Activated T-cell treated with anti-CD3 and anti-CD28 coated beads for 4 hours (primary cell): Measurements from ENCODE around the gene RITA1.

Experiments used
- DNase-seq: peaks from one replicate; pipeline ENCODE4 v3.0.0-alpha.2; 2020

The RITA1 gene

DNA sequence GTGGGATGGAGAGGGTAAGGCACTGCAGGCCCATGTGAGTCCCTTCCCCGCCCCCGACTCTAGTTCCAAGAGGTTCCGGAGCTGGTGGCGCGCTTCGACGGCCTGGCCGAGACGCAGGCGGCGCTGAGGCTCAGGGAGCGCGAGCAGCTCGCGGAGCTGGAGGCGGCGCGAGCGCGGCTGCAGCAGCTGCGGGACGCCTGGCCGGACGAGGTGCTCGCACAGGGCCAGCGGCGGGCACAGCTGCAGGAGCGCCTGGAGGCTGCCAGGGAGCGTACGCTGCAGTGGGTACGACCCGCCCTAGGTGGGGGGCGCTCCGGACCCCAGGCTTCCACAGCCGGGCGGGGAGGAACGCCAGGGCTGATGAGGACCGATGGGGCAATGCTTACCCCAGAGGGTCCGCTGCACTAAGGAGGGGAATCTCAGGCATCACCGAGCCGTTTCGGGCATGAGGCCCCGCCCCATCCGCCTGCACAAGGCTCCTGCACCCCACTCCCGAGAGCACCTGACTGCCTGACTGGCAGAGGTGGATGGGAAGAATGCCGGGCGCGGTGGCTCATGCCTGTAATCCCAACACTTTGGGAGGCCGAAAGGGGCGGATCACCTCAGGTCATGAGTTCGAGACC, 31.1 kb upstream of the RITA1 start:
- DNase-seq, result no peak

GRCh38 chr12:113155060-113155459, 30.5 kb upstream of the RITA1 start:
- no peak for DNase-seq

GRCh38 chr12:113155646-113156045, 29.9 kb upstream of the RITA1 start:
- DNase-seq, result no peak

DNA sequence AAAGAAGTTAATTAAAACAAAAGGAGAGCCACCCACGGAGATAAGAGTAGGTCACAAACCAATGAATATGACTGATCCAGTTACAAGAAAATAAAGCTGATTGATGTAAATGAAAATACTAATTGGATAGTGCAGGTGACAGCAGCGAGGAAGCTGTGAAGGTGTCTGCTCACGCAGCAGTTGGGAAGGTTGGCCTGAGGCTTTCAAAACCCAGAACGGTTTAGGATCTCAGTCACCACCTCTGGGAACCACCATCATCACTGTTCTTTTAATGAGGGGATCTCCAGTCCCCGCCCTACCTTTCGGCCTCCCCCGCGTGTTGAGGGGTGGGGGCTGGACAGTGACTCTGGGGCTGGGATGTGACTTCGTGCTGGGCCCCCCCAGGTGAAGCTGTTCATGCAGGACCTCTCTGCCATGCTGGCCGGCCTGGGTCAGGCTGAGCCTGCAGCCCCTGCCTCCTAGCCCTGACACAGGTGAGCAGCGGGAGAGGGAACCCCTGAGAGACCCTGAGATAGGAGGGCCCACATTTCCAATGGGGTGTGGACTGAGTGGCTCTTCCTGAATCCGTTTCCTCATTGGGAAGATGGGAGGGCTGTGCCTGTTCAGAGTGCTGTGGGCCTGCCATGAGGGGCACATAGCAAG, 28.2 kb upstream of the RITA1 start:
- DNase-seq, result no peak

- DNase-seq, result no peak
Measured at GRCh38 chr12:113158439-113159203, 26.9 kb upstream of the RITA1 start.

DNA sequence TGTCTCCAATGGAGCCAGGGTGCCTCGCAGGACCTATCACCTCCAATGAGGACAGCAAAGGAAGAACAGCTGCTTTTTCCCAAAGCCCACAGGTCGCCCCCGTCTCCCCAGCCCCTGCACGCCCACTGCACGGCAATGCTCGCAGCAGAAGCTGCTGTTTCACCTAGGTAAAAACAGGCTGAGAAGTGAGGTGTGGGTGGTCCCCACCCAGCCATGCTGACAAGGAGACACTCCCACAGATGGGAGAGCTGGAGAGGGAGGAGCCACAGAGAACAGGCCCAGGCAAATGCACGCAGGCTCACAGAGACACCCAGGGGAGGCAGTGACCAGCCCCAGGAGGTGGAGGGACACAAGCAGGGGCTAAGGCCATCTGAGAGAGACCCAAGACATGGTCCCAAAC, 25.6 kb upstream of the RITA1 start:
- DNase-seq, result no peak

- DNase-seq, result no peak
Measured at GRCh38 chr12:113161415-113162016, 24.0 kb upstream of the RITA1 start.

GRCh38 chr12:113162102-113163029, 23.2 kb upstream of the RITA1 start:
- DNase-seq, result no peak

GRCh38 chr12:113163030-113163360, 22.5 kb upstream of the RITA1 start:
- no peak for DNase-seq

DNA sequence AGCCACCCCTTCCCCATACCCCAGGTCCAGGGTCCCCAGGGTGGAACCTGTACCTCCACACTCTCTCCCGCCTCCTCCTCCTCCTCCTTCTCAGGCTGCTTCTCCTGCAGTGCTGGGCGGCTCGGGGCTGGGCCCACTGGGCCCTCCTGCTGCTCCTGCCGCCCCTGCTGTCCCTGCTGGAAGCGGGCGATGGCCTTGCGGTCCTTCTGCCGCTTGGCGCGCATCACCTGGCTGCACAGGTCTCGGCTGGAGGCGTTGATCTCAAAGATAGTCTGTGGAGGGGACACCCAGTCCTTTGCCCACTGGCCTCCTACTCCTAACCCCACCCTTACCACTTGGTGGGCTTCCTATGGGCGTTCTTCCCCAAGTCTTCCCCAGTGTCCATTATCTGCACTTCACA, 21.5 kb upstream of the RITA1 start:
- no peak for DNase-seq

- no peak for DNase-seq
Measured at GRCh38 chr12:113165521-113166450, 19.7 kb upstream of the RITA1 start.

DNA sequence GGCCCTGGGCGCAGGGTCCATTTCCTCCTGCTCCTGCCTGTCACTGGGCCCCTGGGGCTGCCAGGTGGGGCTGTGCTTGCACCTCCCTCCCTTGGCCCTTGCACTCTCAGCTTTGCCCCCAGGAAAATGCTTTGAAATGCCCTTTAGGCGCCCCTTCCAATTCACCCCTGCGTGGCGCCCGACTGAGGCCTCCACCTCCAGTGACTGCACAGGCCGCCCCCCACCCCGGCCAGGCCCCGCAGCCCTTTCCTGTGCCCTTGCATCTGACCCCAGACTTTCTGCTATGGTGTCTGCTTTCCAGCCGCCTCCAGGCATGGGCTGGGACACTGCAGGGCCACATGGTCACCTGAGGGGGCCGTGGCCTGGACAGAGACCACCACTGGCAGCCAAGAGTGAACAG, 17.7 kb upstream of the RITA1 start:
- no peak for DNase-seq

GRCh38 chr12:113169697-113170096, 15.8 kb upstream of the RITA1 start:
- DNase-seq, result no peak

DNA sequence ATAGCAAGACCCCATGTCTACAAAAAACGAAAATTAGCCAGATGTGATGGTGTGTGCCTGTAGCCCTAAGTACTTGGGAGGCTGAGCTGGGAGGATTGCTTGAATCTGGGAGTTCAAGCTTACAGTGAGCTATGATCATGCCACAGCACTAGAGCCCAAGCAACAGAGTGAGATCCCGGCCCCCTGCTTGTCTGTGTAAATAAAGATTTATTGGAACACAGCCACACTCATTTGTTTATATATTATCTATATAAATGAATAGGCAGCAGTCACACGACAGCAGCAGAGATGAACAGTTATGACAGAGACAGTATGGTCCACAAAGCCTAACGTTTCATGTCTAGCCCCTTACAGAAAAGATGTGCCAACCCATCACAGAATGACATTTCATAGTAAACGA, 15.1 kb upstream of the RITA1 start:
- no peak for DNase-seq

DNA sequence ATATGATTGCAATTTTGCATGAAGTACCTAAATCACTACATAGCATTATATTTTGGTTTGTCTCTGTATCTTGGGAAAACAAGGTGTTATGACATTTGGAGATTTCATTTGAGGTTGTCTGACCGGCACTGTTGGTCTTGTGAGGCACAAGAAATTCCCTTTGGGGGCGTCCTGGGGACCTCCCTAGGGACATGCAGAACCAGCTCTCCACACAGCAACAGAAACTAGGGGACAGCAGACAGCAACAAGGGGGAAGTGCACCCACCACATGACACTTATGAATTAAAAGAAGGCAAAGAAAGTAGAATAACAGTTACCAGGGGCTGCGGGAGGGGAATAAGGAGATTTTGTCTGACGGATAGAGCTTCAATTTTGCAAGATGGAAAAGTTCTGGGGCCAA, 14.6 kb upstream of the RITA1 start:
- DNase-seq, result no peak

DNA sequence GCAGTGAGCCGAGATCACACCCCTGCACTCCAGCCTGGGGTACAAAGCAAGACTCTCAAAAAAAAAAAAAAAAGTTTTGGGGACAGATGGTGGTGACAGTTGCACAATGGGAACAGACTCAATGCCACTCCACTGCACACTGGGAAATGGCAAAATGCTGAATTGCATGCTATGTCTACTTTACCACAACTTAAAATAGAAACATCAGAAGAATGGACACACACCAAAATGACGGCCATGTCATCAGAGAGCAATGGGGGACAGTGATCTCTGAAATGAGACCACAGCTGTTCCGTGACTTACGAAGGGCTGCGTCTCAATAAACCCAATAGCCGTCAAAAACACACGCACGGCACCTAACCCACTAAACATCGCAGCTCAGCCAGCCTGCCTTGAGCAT, 14.0 kb upstream of the RITA1 start:
- no peak for DNase-seq

- DNase-seq, result no peak
Measured at GRCh38 chr12:113172185-113172584, 13.3 kb upstream of the RITA1 start.

DNA sequence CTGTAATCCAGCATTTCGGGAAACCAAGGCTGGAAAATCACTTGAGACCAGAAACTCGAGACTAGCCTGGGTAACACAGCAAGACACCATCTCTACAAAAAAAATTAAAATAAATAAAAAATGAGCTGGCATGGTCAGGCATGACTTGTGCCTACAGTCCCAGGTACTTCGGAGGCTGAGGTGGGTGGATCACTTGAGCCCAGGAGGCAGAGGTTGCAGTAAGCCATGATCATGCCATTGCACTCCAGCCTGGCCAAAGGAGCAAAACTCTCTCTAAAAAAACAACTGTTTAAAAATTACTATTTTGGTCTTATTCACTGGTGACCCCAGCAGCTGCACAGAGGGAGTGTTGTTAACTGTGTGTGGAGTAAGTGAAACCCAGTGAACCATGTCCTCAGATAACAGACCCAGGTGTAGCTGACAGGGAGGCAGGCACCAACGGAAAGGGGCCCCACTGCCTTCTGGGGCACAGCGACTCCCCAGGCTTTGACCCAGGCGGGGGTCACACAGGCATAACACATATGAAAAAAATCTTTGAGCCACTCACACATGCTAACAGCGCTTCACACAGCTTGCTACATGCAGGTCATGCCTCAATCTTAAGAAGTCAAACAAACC, 12.3 kb upstream of the RITA1 start:
- no peak for DNase-seq

GRCh38 chr12:113174461-113175384, 10.8 kb upstream of the RITA1 start:
- peak; percentile 73 for DNase-seq

DNA sequence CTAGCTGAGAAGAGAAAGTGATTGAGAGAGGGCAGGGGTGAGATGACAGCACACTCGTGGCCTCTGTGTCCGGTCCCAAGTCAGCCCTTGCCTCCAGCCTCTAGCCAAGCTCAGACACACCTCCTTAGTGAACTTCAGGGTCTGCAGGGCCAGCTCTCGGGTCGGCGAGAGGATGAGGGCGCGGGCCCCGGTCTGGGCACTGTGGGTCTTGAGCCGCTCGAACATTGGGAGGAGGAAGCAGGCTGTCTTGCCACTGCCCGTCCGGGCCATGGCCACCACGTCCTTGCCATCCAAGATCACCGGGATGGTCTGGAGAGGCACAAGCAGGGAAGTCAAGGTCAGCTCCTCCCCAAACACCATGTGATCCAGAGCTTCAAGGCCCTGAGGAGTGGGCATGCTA, 6.5 kb upstream of the RITA1 start:
- no peak for DNase-seq
